Epidermal melanocyte (primary cell): Measurements from ENCODE around the gene RPS4Y2.

ENCODE experiments used
- DNase-seq: peaks from one replicate; pipeline ENCODE4 v3.0.0; 2011; ENCODE audit warnings: low spot score; ENCODE audit not compliant: insufficient read length

The RPS4Y2 gene

DNA sequence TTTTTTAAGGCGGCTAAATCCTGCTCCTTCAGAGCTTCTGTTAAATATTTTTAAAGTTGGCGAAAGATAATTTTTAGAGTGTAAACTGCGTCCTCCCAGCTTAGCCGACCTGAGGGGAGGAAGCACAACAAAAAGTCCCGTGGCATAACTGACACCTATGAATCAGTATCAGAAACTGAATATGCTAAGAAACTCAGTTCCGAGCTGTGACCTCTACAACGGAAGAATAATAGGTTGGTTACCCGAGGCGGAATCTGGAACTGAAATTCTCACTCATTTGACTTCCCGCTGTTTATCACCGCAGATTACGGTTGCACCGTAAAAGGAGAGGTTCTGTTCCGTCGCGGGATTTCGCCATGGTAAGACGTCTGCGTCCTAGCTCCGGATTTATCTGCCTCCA lies at the start of gene RPS4Y2:
Gene RPS4Y2 (plus strand): TSS at position 301 of the 400 bp plus-strand sequence. CDS start 56 bp downstream, at position 357.
- no peak for DNase-seq

DNA sequence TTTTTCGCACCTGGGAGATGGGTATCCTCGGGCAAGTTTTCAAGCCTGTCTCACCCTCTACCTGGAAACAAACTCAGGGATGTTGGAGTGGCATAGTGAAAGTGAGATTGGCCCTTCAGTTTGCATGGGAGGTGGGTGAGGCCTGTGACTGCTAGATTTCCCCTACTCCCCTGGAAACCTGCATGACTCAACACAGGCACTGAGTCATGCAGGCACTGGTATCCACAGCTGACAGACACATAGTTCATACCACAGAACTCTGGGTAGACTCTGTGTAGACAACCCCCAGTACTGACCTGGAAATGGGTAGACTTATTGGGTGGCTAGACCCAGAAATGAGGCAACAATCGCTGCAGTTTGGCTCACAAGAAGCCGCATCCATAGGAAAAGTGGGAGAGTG lies 41.5 kb upstream of the RPS4Y2 start:
- DNase-seq = no peak

- DNase-seq = no peak
Measured at GRCh38 chrY:20726184-20726907, 29.6 kb upstream of the RPS4Y2 start.

DNA sequence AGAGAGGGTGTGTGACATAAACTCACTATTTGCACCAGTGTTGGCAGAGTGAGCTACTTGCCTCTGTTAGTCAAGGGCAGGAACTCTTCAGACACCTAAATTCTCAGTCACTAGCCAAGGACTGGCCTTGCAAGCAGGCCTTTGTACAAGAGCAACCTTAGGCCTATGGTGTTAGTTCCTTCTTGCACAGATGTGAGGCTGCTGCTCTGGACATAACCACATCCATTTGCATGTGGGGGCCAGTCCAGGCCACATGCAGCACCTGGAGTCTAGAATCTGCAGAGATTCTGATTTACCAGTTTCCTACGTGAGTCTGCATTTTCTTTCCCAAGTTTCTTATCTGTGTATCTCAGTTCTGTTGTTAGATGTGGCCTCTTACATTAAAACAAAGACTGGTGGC lies 20.7 kb upstream of the RPS4Y2 start:
- DNase-seq = no peak

DNA sequence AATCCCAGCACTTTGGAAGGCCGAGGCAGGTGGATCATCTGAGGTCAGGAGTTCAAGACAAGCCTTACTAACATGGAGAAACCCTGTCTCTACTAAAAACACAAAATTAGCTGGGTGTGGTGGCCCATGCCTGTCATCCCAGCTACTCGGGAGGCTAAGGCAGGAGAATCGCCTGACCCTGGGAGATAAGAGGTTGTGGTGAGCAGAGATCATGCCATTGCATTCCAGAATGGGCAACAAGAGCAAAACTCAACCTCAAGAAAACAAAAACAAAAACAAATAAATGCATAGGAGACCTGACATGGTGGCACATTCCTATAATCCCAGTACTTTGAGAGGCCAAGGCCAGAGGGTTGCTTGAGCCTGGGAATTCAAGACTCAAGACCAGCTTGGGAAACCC lies 16.1 kb upstream of the RPS4Y2 start:
- no peak for DNase-seq

GRCh38 chrY:20740609-20741008 lies 15.3 kb upstream of the RPS4Y2 start:
- DNase-seq = no peak

DNA sequence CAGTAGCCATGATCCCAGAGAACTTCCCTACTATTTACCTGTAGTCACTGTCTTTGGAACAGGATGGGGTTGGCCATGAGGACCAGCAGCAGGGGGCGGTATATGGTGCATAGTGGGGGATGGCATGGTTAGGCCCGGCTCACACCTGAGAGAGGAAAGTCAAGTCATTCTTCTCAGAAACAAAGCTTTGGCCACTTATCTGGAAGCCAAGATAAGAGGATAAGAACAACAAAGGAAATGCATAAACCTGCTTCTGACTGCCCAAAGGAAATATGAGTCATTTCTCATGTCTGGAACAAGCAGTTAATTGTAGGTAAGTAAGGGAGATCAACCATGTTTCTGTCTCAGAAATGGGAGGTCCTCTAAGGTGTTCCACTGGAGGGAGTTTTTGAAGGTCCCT lies 10.8 kb upstream of the RPS4Y2 start:
- no peak for DNase-seq

DNA sequence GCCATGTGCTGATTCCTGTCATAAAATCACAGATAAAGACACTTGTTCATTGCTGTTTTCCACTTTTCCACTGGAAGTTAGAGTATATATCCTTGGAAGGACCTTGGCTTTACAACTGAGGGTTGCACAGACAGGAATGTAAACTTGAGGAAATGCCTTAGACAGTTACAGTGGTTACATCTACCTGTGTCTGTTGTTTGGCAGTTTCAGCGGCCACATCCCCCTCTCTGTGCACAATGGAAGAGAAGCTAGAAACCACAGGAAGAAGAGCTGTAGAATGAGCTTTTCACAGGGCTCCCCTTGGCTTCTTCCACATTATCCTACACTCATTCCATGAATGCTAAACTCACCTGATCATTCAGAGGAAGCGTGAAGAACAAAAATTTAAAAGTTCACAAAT lies 9.0 kb upstream of the RPS4Y2 start:
- no peak for DNase-seq

DNA sequence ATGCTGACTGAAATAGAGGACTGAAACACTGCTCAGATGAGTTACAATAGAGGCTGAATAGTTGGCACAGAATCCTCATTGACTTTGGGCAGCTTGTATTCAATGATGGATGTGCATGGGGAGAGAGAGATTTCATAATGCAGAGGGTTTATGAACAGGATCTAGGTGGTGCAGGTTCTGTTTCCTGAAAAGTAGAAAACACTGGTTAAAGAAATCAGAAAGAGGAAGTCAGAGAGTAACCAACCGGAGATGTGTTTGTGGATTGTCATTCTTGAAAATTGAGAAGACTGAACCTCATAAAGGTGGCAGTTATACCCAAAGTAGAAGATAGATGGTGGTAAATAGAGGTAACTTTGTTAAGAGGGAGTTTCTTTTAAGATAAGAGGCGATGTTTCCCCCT lies 8.0 kb downstream of the RPS4Y2 start:
- DNase-seq = no peak

- DNase-seq = no peak
Measured at GRCh38 chrY:20765117-20765516, 9.2 kb downstream of the RPS4Y2 start.

DNA sequence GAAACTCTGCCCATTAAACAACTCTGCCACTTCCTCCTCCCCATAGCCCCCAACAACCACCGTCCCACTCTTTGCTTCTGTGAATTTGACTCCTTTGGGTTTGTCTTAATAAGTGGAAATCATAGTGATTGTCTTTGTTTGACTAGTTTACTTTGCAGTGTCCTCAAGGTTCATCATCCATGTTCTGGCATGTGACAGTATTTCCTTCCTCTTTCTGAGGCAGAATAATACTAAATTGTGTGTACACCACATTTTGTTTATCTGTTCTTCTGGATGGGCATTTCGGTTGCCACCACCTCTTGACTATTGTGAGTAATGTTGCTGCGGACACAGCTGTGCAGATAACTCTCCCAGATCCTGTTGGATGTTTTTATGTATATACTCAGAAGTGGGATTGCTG lies 14.8 kb downstream of the RPS4Y2 start:
- no peak for DNase-seq

GRCh38 chrY:20776104-20776503 lies 20.2 kb downstream of the RPS4Y2 start:
- no peak for DNase-seq

DNA sequence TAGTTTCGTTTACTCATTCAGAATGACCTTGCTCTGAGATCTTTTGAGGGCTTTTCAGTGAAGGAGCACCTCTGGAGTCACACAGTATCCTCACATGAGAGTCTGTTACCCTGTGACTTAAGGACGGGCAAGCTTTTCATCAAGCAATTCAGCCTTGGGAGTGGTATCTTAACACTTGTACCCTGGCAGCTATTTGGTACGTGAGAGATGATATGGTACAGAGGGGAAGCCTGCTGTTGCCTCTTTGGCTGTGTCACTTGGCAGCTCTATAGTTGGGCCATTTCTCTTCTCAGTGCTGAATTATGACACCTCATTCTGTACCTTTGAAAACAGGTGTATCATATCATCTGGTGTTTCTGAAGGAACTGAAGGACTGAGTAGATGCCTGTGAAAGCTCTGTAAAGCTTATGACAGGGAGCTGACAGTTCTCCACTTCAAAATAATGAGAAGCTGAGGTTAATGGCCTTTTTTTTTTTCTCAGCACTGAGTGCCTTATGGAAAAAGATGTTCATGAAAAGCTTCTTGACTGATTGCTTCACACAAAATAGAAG lies 24.3 kb downstream of the RPS4Y2 start:
- no peak for DNase-seq

GRCh38 chrY:20780776-20781175 lies 24.9 kb downstream of the RPS4Y2 start:
- DNase-seq = no peak

GRCh38 chrY:20781408-20781807 lies 25.5 kb downstream of the RPS4Y2 start:
- DNase-seq = no peak

- DNase-seq = no peak
Measured at GRCh38 chrY:20784965-20785364, 29.1 kb downstream of the RPS4Y2 start.

- DNase-seq = no peak
Measured at GRCh38 chrY:20787076-20787475, 31.2 kb downstream of the RPS4Y2 start.

DNA sequence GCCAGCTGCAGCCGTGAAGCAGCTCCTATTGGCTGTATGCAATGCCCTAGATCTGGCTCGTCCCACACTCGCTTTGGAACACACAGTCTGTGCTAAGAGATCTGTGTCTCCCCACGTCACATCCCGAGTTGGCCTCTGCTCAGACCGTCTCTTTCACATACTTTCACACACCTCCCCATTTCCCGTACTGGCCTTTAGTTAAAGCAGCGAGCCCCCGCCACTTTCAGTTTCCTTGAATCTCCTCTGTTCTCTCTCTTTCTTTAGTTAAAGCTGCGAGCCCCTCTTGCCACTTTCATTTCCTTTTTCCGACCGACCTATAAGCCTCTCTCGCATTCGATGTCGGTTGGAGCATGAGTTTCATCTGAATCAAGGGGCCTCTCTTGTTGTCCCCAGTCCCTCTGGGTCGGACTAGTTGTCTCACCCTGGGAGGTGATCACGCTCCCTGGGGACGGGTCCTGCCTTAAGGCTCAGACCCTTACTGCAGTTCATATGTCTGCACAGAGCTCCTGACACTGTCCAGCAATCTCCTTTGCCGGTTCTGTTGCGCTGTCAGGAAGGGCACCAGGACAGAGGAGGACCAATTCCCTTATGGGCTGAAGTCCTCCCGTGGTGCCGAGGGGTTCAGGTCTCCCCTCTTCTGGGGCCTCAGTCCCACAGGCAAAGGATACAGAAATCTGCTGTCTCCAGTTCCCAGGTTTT lies 42.6 kb downstream of the RPS4Y2 start:
- no peak for DNase-seq

GRCh38 chrY:20802659-20803058 lies 46.8 kb downstream of the RPS4Y2 start:
- no peak for DNase-seq

GRCh38 chrY:20806243-20806642 lies 50.3 kb downstream of the RPS4Y2 start:
- no peak for DNase-seq

DNA sequence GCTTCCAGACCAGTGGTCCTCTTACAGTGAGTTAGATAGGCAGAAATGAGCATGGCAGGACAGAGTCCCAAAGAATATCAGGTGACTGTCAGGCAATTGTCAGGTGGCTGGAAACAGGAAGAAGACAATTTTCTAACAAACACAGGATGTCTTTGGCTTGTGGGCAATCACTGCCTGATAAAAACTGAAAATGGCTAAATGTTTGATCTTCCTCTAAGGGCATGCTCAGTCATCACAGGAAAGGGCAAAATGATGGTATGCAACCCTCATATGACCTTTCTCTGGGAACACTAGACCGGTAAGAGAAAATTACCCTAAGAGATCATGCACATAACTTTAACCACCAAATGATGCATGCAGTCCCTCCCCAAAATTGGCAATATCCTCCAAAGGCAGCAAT lies 57.6 kb downstream of the RPS4Y2 start:
- DNase-seq = no peak

- DNase-seq = no peak
Measured at GRCh38 chrY:20814794-20815193, 58.9 kb downstream of the RPS4Y2 start.

- DNase-seq = no peak
Measured at GRCh38 chrY:20817067-20817466, 61.2 kb downstream of the RPS4Y2 start.
